Rectal smooth muscle tissue (tissue), 1 donor: Measurements from ENCODE around the gene SHMT2.

Experiments used
- H3K27ac ChIP-seq: one replicate; pipeline ENCODE4 v1.7.0; 2013; ENCODE audit warnings: low read depth, low read length, inconsistent platforms
- H3K27me3 ChIP-seq: one replicate; pipeline ENCODE4 v1.7.0; 2013; ENCODE audit warnings: low read length; ENCODE audit not compliant: control insufficient read depth, insufficient read depth
- H3K36me3 ChIP-seq: one replicate; pipeline ENCODE4 v1.7.0; 2013; ENCODE audit warnings: low read length; ENCODE audit not compliant: control insufficient read depth, insufficient read depth
- H3K4me1 ChIP-seq: one replicate; pipeline ENCODE4 v1.7.0; 2013; ENCODE audit warnings: low read length; ENCODE audit not compliant: control insufficient read depth, insufficient read depth
- H3K4me3 ChIP-seq: one replicate; pipeline ENCODE4 v1.7.0; 2013; ENCODE audit warnings: low read length
- H3K9ac ChIP-seq: one replicate; pipeline ENCODE4 v1.7.0; 2013; ENCODE audit warnings: low read length

Gene SHMT2

DNA sequence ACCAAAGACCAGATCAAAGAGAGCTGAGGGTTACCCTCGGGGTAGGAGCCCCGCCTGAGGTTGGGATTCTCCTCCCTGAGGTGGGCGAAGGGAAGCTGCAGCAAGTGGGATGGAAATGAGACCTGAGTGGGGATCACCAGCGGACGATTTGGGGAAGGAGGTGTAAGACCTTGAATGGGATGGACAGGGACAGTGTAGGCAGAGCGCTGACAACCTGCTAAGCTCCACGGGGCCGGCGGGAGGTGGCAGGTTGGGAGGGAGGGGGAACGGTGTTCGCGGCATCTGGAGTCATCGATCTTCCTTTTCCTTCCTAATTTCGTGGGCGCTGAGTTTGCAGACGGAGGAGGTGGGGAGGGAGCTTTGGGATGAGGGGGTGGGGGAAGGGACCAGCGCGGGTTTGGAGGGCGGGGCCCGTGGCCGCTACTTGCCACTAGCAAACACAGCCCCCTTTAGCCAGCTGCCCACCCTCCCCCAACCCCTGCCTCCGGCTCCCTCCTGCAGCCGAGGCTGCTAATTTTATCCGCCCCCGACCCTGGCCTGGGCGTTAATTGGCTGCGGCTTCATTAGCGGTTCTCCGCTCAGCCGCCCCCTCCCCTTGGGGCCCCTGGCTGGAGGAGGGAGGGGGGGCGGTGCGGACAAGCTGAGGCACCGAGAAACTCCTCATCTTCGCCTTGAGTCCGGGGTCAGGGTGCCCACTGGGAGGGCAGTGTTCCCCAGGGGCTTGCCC lies 2.8 kb upstream of the SHMT2 start:
- Histone ChIP-seq H3K4me1 (no peaks in the 10 kb centered on the region), H3K36me3 (peaks cover 4% of the 10 kb centered on the region), H3K4me3 (no peak overlapping the region), H3K27ac (no peak overlapping the region), H3K9ac (no peak overlapping the region), H3K27me3 (peaks cover 40% of the 10 kb centered on the region)

DNA sequence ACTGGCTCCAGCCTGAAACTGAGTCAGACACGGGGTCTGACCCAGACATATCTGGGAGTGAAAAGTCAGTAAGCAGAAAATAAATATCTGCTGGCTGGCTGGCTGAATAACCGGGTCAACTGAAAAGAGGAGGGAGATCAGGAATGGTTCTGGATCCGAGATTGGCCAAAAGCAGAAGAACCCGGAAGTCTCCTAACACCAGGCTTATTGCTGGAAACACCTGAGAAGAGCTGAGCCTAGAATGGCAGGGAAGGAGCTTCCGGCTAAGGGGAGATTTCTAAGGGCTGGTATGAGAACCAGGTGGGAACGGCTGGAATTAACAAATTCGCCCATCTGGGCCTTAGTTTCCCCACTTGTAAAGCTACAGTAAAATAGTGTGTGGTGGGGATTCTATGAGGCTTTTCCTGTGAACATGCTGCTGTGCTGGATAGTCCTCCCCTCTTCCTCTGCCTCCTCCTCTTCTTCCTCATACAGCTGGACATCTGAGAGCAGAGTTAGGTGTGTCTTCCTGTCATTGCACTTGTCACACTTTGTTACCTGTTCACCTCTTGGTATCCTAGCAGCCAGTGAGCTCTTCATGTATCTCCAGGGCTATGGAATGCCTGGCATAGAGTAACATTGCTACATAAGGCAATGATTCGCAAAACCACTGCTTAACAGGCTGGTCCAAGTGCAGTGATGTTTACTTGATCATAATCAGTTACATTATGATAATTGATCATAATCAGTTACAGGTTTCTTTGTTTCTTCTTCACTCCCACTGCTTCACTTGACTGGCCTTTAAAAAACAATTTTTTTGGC lies 2.0 kb upstream of the SHMT2 start:
- no peaks in the 10 kb centered on the region for H3K4me1 ChIP-seq
- no peak overlapping the region for H3K4me3 ChIP-seq
- H3K27ac ChIP-seq: no peak overlapping the region
- H3K27me3 ChIP-seq: peaks cover 33% of the 10 kb centered on the region
- H3K36me3 ChIP-seq: peaks cover 12% of the 10 kb centered on the region
- H3K9ac ChIP-seq: no peak overlapping the region

DNA sequence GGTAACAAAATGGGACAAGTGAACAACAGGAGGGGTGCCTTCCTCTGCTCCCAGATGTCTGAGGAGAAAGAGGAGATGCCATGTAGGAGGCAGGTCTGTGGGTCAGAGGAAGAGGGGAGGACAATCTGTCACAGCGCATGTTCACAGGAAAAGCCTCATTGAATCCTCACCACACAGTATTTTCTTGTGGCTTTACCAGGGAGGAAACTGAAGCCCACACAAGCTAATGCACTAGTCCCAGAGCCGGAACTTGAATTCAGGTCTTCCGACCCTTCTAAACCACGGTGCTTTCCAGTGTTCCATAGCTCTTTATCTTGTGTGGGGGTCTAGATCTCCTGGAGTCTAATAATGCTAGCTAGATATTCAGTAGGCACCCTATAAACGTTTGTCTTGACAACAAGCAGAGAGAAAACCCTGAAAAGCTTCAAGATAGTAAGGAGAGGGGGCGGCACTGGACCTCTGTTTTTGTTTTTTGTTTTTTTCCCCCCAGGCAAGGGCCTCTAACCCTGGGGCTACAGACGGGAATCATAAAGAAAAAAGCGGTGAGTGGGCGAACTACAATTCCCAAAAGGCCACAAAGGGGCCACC lies 371 bp upstream of the SHMT2 start:
- no peak overlapping the region for H3K27ac ChIP-seq

DNA sequence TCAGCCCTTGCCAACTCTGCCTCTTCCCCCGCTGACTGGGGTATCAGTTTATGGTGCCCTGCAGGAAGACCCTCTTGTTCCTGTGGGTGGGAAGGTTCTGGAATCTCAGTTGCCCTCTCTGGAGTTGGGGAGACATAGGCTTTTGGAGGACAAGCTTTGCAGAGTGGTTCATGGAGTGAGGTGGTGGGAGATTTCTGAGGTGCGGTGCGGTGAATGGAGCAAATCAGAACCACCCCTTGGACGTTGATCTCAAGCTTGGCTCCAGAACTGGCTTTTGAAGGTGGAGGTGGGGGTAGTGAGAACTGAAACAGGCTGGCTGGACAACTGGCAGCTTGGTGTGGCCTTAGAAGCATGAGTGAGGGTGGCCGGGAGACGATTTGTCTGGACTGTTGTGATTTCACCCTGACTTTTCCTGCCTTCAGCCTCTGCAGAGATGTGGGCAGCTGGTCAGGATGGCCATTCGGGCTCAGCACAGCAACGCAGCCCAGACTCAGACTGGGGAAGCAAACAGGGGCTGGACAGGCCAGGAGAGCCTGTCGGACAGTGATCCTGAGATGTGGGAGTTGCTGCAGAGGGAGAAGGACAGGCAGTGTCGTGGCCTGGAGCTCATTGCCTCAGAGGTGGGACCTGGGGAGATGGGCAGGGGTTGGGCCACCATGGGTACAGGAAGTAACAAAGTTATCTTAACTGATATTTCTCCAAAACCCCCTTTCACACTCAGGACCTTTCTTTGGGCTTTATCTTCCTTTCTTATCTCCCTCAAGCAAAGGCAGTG lies 1.1 kb downstream of the SHMT2 start:
- H3K4me3 ChIP-seq: peak overlapping the region; percentile 77
- no peaks in the 10 kb centered on the region for H3K4me1 ChIP-seq
- H3K9ac ChIP-seq: no peak overlapping the region
- peaks cover 11% of the 10 kb centered on the region for H3K27me3 ChIP-seq
- H3K36me3 ChIP-seq: peaks cover 25% of the 10 kb centered on the region
- H3K27ac ChIP-seq: no peak overlapping the region

More for the DNA sequence above, 371 bp upstream of the SHMT2 start:
- no peaks in the 10 kb centered on the region for H3K4me1 ChIP-seq
- H3K9ac ChIP-seq: no peak overlapping the region
- H3K4me3 ChIP-seq: peak overlapping the region; percentile 77
- H3K27me3 ChIP-seq: peaks cover 18% of the 10 kb centered on the region
- H3K36me3 ChIP-seq: peaks cover 25% of the 10 kb centered on the region

DNA sequence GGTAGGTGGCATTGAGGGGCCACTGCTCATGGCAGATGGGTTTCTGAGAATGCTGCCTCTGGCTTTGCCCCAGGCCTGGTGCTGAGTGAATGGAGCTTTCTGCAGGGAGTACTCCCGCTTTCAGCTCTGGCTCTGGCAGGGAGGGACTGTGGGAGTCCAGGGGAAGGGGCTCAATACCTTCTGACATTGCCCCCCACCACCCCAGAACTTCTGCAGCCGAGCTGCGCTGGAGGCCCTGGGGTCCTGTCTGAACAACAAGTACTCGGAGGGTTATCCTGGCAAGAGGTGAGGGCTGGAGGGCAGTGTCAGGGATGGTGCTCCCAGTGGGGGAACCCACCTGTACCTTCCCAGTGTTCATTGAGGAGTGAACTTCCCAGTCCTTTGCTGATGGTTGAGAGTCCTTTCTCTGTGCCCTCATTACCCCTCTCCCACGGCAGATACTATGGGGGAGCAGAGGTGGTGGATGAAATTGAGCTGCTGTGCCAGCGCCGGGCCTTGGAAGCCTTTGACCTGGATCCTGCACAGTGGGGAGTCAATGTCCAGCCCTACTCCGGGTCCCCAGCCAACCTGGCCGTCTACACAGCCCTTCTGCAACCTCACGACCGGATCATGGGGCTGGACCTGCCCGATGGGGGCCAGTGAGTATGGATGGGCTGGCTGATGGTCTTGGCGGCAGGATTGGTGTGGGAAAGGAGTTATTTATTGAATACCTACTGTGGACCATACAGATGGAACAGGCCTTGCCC lies 1.9 kb downstream of the SHMT2 start:
- Histone ChIP-seq H3K4me3 (no peak overlapping the region), H3K4me1 (no peaks in the 10 kb centered on the region), H3K27ac (no peak overlapping the region), H3K36me3 (peaks cover 25% of the 10 kb centered on the region), H3K9ac (no peak overlapping the region), H3K27me3 (peaks cover 5% of the 10 kb centered on the region)

DNA sequence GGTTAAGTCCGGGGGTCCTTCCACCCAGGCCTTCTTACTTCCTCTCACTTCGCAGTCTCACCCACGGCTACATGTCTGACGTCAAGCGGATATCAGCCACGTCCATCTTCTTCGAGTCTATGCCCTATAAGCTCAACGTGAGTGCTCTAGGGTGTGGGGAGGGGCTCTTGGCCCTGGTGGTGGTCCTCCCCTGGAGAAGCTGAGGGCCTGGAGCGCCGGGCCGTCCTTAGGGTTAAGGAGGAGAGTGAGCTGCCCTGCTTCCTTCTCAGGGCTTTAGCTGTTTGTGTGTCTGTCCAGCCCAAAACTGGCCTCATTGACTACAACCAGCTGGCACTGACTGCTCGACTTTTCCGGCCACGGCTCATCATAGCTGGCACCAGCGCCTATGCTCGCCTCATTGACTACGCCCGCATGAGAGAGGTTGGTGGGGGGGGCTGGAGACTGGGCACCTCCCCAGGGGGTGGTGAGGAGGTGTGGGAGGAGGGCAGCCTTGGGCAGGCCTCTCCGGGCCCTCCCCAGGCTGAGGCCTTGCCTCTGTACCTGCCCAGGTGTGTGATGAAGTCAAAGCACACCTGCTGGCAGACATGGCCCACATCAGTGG lies 2.7 kb downstream of the SHMT2 start:
- Histone ChIP-seq H3K4me1 (no peaks in the 10 kb centered on the region), H3K27ac (no peak overlapping the region), H3K9ac (no peak overlapping the region), H3K36me3 (peaks cover 25% of the 10 kb centered on the region), H3K4me3 (no peak overlapping the region), H3K27me3 (peaks cover 5% of the 10 kb centered on the region)

DNA sequence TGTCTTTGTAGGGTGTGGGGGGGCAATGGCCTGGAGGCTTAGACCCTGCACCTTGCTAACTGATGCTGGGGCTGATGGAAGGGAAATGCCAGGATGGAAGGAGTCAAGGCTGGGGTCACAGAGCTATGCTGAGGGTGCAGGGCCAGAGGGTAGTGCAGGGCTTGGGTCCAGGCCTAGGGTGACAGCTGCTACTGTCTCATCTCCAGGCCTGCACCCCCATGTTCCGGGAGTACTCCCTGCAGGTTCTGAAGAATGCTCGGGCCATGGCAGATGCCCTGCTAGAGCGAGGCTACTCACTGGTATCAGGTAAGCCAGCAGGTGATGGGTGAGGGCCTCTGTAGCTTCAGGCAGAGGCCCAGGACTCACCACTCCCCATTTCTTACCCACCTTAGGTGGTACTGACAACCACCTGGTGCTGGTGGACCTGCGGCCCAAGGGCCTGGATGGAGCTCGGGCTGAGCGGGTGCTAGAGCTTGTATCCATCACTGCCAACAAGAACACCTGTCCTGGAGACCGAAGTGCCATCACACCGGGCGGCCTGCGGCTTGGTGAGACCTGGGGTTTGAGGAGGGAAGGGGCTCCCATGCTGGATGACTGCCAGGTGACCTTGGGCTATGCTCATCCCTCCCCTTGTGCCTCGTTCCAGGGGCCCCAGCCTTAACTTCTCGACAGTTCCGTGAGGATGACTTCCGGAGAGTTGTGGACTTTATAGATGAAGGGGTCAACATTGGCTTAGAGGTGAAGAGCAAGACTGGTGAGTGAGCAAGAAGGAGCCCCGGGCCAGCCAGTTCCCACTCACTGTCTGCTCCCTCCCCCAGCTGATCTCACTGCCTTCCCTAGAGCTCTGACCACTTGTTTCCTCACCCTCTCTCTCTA lies 4.1 kb downstream of the SHMT2 start:
- peaks cover 25% of the 10 kb centered on the region for H3K36me3 ChIP-seq
- H3K9ac ChIP-seq: no peak overlapping the region
- peaks cover 18% of the 10 kb centered on the region for H3K27me3 ChIP-seq
- H3K4me3 ChIP-seq: no peak overlapping the region
- no peak overlapping the region for H3K27ac ChIP-seq
- no peaks in the 10 kb centered on the region for H3K4me1 ChIP-seq

DNA sequence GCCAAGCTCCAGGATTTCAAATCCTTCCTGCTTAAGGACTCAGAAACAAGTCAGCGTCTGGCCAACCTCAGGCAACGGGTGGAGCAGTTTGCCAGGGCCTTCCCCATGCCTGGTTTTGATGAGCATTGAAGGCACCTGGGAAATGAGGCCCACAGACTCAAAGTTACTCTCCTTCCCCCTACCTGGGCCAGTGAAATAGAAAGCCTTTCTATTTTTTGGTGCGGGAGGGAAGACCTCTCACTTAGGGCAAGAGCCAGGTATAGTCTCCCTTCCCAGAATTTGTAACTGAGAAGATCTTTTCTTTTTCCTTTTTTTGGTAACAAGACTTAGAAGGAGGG lies 4.7 kb downstream of the SHMT2 start:
- Histone ChIP-seq H3K36me3 (peaks cover 25% of the 10 kb centered on the region), H3K27ac (no peak overlapping the region), H3K4me3 (no peak overlapping the region), H3K27me3 (peaks cover 19% of the 10 kb centered on the region), H3K9ac (no peak overlapping the region), H3K4me1 (no peaks in the 10 kb centered on the region)

DNA sequence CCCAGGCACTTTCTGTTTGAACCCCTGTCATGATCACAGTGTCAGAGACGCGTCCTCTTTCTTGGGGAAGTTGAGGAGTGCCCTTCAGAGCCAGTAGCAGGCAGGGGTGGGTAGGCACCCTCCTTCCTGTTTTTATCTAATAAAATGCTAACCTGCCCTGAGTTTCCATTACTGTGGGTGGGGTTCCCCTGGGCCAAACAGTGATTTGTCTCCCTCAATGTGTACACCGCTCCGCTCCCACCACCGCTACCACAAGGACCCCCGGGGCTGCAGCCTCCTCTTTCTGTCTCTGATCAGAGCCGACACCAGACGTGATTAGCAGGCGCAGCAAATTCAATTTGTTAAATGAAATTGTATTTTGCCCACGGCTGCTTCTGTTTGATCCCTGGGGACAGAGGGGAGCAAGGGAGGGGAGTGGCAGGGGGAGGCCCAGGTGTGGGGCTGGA lies 5.1 kb downstream of the SHMT2 start:
- H3K4me1 ChIP-seq: peaks cover 1% of the 10 kb centered on the region
- H3K9ac ChIP-seq: no peak overlapping the region
- peaks cover 25% of the 10 kb centered on the region for H3K36me3 ChIP-seq
- no peak overlapping the region for H3K27ac ChIP-seq
- peaks cover 23% of the 10 kb centered on the region for H3K27me3 ChIP-seq
- H3K4me3 ChIP-seq: no peak overlapping the region

DNA sequence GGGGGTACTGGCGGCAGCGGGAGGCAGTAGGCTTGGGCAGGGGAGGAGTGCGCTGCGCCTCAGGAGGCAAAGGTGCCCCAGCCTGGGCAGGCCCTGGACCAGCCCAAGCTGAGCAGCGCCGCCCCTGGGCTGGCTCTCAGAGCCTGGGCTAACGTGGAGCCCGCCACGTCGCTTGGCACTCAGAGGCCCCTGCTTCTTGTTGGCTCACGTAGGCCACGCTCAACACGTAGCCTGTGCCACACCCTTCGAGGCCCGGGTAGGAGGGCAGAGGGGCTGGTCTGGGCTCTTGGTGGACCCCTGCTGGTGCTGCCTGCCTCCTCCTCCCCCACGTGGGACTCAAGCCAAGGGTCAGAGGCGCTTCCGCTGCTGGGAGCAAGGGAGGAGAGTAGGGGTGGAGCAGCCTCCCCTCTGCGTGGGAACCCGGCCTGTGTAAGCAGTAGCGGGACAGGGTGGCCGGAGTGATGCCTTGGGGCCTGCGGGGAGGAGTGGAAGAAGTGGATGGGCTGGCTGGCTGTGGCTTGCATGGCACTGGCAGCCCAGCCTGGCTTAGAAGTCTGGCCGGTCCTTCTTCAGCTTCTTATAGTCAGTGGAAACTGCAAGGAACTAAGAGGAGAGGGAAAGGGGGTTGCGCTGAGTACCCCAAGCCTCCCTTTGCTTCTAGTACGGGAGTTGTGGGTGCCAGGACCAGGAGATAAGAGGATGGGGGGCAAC lies 5.7 kb downstream of the SHMT2 start:
- Histone ChIP-seq H3K4me3 (no peak overlapping the region), H3K27me3 (peaks cover 24% of the 10 kb centered on the region), H3K36me3 (peaks cover 25% of the 10 kb centered on the region), H3K9ac (no peak overlapping the region), H3K27ac (no peak overlapping the region), H3K4me1 (peaks cover 4% of the 10 kb centered on the region)
